NCI-H2029 treated with DMSO at 0.1 percent for 48 hours (cell line): ENCODE results near the gene LPXN.
"Not testable (repeated sequence)": the region's sequence is repeated elsewhere in the genome, so short reads cannot be mapped to it uniquely, and the experiment has no call there.

Experiments
- DNase-seq: peaks from one replicate; lab custom pipeline; 2025; lab: John Stamatoyannopoulos, UW

LPXN gene

DNA sequence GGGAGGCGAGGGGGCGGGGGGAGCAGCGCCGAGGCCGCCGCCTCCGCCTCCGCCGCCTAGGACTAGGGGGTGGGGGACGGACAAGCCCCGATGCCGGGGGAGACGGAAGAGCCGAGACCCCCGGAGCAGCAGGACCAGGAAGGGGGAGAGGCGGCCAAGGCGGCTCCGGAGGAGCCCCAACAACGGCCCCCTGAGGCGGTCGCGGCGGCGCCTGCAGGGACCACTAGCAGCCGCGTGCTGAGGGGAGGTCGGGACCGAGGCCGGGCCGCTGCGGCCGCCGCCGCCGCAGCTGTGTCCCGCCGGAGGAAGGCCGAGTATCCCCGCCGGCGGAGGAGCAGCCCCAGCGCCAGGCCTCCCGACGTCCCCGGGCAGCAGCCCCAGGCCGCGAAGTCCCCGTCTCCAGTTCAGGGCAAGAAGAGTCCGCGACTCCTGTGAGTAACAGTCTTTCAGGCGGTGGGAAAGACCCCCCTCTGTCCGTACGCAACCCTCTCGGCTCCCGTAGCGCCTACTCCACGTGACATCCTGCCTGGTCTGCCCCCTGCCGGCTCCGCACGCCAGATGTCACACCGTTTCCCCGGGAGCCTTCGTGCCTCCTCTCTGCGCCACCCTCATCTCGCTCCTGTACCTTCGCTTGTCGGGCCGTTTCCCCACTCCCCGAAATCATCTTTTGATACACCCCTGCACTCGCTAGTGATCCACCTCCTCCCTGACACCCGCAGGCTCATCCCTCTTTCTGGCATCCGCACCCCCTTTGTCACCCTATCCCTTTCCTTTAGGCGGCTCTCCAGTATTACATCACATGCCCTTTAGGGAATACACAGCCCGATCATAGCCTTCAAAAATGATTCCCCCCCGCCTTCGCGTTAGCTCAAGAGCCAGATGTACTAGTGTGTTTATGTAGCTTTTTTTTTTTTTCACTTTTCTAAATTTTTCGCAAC is 3.8 kb upstream of the LPXN start:
- DNase-seq = peak; percentile 86

DNA sequence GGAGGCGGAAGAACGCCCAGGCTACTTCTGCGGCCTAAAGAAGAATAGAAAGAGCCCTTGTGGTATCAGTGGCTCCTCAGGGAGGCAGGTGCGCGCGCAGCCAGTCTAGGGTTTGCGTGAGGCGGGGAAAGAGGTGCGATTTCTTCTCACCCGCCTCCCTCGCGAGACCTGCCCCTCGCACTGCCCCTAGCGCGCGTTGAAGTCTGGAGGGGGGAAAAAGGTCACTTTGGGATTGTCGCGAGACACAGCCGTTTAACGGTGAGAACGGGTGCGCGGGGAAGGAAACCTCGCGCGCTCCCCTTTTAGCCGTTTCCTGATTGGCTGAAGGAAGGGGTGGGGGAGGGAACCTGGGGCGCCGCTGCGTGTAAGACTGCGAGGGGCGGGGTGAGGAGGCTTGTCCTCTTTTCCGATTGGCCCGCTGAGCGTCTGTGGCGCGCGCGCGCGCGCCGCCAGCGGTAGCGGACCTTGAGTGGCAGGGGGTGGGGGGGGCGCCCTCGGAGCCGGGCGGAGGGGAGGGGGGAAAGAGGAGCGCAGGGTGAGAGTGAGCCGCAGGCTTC is 3.1 kb upstream of the LPXN start, which contains the start of gene ZFP91:
Gene ZFP91, plus strand, starts transcription at position 429 of the 557 bp plus-strand sequence. CDS start 219 bp downstream, outside the sequence.
- peak; percentile 94 for DNase-seq

DNA sequence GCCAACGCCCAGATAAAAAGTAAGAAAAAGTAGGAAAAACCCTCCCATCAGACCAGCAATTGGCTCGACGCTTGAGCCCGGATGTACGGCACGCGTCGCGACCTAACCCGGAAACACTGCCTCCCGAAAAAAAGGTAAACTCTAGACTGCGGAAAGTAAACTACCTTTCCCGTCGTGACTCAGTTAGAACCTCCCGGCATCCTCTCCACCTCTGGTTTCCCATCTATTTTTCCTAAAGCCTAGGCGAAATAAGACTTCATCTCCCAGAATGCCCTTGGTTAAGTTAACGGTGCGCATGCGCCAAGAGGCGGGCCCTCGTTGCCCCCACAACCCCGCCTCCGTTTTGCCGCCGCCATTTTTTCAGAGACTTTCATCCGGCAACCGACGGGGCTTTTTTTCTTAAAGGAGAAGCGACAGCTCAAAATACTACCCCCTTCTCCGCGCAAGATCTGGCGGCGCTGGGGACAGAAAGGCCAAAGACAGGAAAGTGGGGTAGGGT is 2.5 kb upstream of the LPXN start:
- peak; percentile 99 for DNase-seq

DNA sequence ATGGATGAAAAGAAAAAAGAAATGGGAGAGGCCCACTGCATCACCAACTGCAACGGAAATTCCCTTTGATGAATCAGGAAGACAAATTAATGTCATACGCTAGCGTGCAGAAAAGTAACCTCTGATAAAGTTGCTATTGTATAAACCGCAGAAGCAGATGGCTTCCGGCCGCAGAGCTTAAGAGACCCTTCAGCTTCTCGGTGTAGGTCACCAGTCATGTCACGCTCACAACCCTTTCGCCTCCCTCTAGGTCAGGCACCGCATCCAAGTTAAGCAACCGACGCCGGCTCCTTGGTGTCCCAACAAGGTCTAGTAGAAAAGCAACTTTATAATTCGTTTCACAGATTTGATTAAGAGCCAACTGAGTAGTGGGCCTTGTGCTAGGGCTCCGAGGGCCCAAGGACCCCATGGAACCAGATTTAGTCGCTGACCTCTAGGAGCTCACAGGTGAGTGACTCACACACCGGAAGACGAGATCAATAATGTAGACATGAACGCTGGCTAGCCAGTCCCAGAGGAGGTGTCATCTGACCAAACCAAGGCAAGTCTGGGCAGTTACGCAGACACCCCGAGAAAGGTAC is 2.0 kb upstream of the LPXN start:
- no peak for DNase-seq

DNA sequence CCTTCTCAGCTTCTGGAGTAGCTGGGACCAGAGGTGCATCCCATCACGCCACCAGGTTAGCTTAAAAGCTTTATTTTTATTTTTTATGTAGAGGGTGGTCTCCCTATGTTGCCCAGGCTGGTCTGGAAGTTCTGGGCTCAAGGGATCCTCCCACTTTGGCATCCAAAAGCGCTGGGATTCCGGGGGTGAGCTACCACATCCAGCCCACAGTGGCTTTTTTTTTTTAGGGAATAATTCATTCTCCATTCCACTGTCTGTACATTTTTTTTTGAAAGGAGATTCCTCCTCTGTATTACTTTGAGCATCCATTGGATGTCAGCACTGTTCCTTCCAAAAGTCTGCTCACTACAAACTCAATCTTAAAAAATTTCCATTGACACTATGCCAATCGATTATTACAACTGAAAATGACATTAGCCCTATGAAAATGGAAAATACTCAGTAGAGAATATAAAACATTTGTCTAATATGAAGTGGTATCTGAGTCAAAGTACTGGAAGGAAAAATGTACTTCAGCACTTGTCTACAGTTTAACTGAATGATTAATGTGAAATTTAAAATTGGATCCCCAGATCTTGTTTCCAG is 1.3 kb upstream of the LPXN start:
- no peak for DNase-seq

DNA sequence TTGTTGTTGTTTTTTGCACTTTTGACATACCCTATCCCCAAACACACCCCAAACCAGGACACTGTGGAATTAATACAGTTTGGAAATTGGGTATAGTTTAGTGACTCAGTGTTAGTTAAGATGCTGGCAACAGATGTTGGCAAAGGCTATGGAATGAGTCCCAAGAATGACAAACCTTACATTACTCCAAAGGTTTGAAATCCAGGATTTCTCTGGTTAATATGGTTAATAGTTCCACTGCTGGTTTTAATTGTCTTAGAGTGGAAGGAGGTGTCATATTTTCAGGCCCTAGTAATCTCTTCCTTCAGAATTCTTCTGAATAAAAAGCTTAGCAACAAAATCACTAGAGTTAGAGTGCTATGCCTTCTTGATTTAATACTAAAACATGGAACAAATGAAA is 775 bp downstream of the LPXN start:
- no peak for DNase-seq

DNA sequence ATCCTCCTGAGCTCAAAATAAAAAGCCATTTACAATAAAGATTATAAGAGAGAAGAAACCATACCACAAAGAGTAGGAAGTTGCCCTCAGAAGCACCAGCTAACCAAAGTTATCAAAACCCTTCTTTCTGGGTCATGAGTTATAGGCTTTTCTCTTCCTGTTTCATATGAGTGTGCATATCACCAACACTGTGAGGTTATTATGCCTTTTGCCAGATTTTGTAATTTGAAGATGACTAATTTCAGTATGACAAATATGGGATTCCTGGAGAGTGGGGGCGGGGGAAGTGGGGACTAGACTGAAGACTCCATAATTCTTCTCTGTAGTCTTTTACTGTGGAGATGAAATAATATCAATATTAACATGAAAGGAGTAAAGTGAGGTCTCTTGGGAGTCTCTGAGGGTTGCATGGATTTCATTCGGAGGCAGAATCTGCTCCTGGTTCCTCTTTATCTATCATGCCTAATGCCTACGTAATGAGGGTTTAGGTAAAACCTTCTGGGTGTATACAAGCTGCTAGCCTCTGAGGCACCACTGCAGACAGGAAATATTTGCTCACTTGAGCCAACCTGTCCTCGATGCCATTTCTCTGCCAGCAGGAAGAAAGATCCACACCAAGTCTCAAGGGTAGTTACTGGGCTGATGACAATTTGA is 2.1 kb downstream of the LPXN start:
- DNase-seq = no peak

DNA sequence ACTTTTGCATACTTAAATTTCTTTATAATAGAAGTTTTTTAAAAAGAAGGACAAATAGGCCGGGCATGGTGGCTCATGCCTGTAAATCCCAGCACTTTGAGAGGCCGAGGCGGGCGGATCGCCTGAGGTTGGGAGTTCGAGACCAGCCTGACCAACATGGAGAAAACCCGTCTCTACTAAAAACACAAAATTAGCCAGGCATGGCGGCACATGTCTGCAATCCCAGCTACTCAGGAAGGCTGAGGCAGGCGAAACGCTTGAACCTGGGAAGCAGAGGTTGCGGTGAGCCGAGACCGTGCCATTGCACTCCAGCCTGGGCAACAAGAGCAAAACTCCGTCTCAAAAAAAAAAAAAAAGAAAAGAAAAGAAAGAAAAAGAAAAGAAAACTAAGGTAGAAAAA is 2.8 kb downstream of the LPXN start:
- DNase-seq = not testable (repeated sequence)

DNA sequence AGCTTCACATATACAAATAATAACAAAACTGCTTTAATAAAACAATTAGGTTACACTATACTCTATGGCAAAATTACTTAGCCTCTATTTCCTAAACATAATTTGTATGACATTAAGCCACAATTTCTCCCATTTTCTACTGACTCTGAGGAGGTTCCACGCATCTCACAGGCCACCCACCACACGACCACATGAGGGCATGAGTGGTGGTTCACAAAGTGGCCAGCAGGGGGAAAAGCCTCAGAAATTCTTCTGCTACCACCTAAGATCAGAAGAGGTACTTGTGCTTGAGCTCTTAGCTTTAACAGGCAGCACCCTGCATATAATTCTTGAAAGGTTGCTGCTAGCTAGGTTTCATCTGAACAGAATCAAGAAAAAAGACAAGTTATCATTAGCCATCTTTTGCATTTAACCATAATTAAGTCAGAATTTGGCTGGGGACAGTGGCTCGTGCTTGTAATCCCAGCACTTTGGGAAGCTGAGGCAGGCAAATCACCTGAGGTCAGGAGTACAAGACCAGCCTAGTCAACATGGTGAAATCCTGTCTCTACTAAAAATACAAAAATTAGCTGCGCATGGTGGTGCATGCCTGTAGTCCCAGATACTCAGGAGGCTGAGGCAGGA is 7.7 kb downstream of the LPXN start:
- DNase-seq = peak; percentile 35

DNA sequence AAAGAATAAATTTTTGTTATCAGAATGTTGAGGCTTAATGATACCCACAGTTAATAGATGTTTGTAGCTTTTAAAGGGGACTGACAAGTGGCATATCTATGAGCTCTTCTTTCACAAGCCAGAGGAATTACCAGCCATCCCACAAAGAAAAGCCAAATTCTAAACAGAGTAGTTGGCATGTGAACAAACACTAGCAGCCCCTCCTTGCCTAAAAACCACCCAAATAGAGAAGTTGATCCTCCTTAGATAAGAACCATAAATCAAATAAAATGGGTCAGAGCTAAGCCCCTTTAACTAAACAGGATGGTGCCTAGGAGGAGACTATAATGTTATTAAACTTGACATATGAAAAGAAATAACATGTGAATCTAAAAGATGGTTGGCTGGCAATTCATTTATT is 11.4 kb downstream of the LPXN start:
- no peak for DNase-seq

DNA sequence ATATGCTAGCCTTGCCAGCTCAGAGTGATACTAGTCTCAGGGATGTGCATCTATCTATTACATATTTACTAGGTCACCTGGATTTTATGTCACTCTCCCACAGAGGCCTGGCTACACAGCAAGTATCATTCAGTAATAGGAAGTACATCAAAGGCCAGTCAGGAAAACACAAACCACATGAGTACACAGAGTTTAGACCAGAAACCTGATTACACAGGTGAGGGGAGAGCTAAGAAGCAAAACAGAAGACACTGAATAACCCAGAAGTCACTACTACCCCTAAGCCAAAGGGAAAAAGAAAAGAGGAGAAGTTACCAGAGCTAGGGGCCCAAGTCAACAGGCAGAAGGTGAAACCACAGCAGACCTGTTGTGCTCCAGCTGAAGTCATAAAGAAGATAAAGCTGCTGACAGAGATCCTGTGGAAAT is 13.3 kb downstream of the LPXN start:
- no peak for DNase-seq

DNA sequence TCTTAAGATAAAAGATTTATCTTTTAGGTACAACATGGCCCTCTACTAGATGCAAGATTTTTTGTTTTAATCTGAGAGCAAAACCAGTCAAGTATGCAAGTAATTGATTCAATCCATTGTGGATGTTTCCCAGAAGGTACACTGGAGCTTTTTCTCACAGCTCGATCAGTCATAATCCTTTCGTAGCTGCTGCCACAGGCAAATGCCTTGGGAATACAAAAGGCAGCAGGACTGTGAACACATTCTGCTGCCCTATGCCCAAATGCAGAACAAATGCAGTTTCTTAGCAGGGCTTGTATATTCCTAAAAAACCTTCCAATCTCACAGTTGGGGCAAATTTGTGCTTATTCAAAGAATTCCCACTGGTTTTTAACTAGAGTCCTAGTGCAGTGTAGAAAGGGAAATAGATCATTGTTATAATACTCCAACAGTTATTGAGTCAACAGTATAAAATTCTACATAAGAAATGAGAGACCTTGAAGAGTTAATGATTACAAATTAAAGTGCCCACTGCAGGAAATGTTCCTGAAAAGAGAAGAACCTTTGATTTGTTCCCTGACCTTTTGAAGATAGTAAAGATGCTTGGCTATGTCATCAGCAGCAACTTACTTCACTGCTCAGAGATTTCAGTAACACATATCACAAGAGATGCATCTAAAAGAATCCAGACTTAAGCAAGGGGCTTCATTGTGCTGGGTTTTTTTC is 14.1 kb downstream of the LPXN start:
- no peak for DNase-seq

DNA sequence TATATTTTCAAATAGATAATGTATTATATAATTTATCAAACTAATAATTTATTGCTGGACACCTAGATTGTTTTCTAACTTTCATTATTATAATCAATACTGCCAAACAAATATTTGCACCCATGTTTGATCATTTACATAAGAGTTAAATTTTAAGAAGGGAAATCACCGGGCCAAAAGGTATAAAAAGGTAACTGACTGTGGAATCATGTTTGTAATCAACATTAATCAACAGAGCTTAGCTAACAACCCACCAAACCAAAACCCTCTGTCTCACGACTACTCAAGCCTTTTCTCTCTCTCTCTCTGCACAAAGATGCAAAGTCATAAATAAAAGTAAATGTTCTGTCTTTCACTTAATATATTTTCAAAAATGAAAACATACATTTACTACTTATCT is 14.8 kb downstream of the LPXN start:
- DNase-seq = no peak

DNA sequence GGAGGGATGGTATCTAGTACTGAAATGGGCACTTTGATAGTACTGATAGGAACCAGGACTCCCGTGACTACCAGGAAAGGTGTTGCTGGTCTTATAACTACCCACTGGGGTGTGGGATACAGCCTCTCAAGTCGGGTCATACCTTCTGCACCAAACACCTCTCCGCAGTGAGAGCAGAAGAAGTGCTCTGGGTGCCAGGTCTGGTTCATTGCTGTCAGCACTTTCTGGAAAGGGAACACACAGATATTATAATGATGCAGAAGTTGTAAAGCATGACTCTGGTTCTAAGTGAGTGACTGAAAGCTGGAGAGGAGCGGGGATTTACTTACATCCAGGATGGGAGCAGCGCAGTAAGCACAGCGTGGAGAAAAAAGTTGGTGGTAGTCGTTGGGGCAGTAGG is 26.0 kb downstream of the LPXN start:
- no peak for DNase-seq

DNA sequence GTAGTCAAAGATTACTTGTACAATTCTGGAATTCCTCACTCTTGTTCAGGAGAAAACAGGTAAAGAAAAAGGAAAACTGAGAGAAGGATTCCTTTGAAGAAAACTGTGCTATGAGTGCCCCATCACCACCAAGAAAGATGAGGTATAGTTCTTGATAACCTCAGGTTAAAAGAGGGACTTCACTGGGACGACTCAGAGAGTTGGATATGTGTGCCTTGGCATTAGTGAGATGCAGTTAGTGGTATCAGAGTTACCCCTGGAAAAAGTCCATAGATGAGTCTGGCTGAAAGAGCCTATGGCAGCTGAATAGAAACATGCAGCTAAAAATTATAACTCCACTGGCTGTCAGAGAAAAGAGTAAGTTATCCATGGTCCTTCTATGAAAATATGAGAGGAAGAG is 28.8 kb downstream of the LPXN start:
- no peak for DNase-seq

DNA sequence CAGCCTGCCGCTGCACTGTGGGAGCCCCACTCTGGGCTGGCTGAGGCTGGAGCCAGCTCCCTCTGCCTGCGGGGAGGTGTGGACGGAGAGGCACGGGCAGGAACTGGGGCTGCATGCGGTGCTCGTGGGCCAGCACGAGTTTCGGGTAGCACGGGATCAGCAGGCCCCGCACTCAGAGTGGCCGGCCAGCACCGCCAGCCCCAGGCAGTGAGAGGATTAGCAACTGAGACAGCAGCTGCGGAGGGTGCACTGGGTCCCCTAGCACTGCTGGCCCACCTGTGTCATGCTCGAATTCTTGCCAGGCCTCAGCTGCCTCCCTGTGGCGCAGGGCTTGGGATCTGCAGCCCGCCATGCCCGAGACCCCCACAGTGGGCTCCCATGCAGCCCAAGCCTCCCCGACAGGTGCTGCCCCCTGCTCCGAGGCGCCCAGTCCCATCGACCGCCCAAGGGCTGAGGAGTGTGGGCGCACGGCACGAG is 43.8 kb downstream of the LPXN start:
- no peak for DNase-seq

DNA sequence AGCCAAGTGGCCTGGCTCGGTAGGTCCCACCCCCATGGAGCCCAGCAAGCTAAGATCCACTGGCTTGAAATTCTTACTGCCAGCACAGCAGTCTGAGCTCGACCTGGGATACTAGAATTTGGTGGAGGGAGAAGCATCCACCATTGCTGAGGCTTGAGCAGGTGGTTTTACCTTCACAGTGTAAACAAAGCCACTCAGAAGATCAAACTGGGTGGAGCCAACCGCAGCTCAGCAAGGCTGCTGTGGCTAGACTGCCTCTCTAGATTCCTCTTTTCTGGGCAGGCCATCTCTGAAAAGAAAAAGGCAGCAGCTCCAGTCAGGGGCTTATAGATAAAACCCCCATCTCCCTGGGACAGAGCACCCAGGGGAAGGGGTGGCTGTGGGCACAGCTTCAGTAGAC is 45.4 kb downstream of the LPXN start:
- no peak for DNase-seq

DNA sequence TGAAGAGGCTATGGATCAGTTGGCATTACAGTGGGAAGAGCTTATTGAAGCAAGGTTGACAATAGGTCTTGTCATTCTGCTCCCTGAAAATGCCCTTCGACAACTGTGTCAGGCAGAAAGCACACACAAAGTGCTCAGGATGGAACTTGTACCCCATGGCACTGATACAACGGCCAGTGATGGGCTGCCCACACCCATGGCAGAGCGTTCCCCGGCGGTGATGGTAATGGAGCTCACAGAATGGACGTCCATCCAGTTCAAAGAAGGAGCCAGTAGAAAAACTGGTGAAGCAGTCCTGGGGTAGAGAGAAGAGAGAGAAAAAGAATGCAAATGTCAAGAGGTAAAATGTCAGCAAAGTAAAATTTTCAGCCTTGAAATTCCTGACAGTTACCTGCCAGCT is 48.2 kb downstream of the LPXN start:
- no peak for DNase-seq

DNA sequence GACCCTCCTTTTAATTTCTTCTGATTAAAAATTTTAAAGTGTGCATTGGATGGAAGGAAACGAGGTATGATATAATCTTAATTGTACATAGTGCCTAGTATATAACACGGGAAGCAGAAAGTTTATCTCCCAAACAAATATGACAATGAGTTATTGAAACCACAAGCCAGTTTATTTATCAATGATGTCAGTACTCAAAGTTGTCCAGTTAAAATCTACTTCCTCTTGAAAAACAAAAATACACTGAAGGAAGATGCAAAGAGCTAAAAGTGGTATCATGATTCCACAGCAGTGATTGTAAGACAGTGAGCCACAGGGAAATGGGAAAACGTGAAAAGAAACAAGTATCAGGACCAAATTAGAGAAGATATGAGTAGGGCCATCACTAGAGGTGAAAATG is 48.9 kb downstream of the LPXN start:
- no peak for DNase-seq

DNA sequence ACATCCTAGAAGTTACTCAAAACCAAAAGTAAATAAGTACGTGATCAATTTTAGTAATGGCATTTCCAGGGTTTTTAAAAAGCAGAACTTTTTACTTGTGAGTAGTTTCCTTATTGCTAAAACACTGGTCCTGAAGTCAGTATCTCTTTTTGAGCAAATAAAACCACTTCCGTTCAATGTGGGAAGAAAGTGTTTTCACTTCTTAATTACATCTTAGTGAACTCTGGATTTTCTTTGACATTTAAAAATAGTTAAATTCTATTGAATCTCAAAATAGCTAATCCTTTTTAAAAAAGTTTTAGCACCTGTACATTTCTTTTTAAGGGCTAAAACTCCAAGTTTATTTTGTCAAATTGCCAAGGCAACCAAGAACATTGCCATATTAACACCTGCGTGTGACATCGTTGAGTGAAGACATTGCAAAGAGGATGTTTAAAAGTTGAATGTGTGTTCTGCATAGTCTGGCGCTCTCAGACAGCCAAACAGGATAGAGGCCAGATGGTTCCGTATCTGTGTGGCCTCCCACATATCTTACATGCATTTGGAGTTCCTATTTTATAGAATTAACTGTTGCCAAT is 50.5 kb downstream of the LPXN start:
- DNase-seq = no peak
